SH-SY5Y (cell line): Measurements from ENCODE around the gene TF.

Experiments
- GATA2 ChIP-seq: IDR thresholded peaks from 2 replicates; pipeline ENCODE4 v1.6.1; 2011; ENCODE audit warnings: mild to moderate bottlenecking, low read depth, low read length
- GATA3 ChIP-seq: IDR thresholded peaks from 2 replicates; pipeline ENCODE4 v1.6.1; 2011; ENCODE audit warnings: low read depth, mild to moderate bottlenecking, low read length, moderate library complexity

The TF gene

DNA sequence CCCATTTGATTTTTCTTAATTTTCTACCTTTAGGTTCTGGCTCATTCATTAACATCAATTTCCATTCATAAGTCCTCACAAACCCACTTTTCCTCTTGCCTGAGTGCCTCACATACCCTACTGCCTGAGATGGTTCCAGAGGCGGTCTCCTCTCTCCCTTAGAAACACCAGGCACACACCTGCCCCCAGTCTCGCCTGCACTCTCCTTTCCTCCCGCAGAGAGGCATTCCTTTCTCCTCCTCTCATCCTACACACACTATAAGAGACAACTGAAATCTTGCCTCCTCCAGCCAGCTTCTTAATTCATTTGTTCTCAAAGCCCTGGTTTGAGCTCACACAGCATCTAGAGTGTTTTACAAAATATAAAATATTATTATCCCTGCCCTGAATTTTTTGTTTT, 27.5 kb downstream of the TF start:
- TF ChIP-seq GATA2 (no peak), GATA3 (no peak)

DNA sequence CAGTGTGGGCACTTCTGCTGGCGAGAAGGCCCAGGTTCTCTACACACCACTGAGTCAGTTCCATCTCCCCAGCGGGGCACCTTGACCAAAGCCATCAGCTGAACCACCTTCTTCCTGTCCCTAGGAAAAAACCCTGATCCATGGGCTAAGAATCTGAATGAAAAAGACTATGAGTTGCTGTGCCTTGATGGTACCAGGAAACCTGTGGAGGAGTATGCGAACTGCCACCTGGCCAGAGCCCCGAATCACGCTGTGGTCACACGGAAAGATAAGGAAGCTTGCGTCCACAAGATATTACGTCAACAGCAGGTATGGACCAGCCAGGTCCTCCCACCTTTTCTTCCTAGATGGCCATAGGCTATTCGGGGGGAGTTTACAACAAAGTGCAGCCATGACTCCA, 29.1 kb downstream of the TF start:
- no peak for TF ChIP-seq GATA2
- no peak for TF ChIP-seq GATA3

DNA sequence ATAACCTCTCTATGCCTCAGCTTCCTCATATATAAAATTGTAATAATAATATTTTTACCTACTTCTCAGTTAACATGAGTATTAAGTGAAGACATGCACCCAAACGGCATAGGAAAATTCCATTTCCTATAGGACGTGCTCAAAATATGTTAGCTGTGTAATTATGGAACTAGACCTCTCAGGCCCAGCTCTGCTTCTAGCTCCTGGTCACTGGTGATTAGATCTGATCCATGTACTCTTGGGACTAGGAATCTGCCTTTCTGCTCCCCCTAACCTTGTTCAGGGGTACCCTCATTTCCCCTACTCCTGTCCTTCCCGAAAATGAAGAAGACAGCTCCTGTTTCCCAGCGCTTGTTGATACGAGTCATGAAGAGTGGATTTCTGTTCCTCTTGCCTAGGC, 29.6 kb downstream of the TF start:
- TF ChIP-seq GATA2 (no peak), GATA3 (no peak)

DNA sequence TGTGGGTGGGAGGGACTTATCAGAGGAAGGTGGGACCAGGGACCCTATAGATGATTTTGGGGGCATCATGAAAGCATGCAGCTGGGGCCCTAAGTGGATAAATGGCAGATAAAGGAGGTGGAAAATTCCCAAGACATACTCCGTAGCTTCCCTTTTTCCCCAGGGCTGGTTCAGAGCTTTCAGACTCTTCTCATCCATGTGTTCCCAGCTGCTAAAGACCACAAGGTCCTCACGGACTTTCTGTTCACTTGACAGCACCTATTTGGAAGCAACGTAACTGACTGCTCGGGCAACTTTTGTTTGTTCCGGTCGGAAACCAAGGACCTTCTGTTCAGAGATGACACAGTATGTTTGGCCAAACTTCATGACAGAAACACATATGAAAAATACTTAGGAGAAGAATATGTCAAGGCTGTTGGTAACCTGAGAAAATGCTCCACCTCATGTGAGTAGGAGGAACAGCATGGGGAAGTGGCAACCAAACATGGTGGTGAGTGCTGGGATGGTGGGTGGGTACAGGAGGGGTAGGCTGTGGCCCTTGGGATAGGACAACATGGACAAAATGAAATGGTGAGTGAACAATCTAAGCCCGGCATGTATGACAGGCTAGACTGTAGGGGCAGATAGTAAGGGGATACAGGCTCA, 30.7 kb downstream of the TF start:
- no peak for TF ChIP-seq GATA3
- no peak for TF ChIP-seq GATA2

DNA sequence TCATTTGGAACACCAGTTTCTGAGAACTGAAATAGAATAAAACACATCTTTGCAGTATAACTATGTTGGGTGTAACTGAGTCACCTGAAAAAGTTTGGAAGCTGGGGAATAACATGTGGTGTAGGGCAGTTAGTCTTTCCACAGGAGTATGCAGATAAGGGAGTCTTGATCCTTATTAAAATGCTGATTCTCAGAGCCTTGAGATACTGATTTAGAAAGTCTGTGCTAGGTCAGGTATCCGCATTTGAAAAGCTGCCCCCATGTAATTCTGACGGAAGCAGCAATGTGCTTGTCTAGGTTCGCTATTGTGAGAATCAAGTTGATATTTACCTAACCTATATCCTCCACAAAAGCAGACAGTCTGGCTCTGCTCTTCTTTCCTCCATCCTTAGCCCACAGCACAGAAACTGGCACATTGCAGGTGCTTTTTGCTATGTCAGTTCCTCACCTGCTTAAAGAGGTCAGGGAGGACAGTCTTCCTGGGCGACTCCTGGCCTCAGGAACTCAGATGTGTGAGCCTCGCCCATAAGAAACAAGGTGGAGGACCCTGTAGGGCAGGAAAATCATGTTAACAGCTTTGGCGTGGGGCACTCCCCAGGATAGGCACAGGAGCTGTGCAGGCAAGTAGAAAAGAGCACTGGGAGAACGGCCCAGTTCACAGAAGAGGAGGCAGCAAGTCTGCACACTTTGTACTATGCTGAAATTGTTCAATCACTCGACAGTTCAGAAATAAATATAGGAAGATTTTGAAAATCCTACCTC, 31.8 kb downstream of the TF start:
- no peak for TF ChIP-seq GATA3
- no peak for TF ChIP-seq GATA2

DNA sequence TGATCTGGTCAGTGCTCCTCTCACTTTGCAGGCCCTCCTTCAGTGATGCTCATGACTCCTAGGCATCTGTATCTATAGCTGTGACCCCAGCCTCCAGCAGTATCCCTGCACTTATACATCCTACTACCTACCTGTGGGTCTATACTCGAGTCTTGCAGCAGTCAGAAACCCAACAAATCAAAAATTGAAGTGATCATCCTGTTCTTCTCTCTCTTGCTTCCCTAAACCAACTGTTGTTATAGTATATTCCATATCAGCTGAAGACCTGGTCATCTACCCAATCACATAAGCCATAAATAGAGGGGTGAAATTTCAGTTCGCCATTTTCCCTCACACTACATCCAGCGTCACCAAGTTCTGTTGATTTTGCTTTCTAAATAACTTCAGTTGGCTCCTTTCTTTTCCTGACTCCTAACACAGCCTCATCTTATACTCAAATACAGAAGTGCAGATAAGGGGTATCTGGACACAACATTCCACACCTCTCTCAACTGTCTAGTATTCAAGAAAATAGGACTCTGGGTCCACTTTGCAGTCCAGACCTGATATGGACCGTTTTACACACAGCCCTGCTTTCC, 33.5 kb downstream of the TF start:
- TF ChIP-seq GATA2 = no peak
- TF ChIP-seq GATA3 = no peak

DNA sequence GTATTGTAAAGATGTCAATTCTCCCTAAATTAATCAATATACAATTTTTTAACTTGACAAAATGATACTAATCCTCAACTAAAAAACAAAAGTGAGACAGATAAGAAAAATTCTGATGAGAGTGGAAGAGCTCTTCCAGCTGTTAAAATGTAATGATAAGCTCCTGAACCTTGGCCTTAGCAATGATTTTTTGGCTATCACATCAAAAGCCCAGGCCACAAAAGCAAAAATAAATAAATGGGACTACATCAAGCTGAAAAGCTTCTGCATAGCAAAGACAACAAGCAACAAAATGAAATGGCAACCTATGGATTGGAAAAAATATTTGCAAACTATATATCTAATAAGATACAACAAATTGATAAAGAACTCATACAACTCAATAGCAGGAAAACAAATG, 35.4 kb downstream of the TF start:
- TF ChIP-seq GATA2 = no peak
- no peak for TF ChIP-seq GATA3

DNA sequence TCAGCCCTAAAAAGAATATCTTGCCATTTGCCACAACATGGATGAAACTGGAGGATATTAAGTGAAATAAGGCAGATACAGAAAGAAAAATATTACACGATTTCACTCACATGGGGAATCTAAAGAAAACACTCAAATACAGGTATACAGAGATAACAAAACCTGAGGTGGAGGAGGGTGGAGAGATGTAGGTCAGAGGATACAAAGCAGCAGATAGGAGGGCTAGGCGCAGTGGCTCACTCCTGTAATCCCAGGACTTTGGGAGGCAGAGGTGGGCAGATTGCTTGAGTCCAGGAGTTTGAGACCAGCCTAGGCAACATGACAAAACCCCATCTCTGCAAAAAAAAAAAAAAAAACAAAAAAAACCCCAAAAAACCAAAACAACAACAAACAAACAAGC, 36.3 kb downstream of the TF start:
- no peak for TF ChIP-seq GATA3
- no peak for TF ChIP-seq GATA2

DNA sequence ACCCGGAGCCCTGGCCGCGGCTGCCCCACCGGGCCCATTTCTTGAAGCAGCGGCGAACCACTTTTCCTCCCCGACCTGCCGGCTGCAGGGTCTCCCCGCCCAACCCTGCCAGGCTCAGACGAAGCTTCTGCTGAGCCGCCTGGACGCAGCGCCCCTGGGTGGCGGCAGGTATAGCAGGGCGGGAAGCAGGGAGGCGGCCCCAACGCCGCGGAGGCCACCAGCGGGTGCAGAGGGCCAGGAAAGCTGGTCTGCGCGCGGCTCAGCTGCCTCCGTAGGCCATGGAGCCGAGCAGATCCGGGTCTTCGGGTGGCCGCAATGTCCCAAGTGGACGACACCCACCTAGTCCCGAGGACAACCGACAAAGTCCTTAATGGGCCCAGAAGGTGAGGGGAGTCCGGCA, 37.6 kb downstream of the TF start:
- TF ChIP-seq GATA2 = no peak
- no peak for TF ChIP-seq GATA3

DNA sequence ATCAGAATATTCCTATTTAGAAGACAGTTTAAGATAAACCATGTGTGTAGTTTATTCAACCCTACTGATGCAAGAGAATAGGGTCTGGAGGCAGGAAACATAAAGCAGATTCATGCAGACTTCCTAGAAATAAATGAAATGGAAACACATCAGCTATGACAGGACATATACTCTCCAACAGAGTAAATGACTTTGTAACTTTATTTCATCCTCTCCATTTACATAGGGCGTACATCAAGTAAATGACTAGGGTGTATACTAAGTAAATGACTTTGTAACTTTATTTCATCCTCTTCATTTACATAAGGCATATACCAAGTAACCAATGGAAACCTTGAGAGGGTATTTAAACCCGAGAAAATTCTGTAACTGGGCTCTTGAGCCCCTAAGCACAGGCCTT, 41.8 kb downstream of the TF start:
- TF ChIP-seq GATA2 (no peak), GATA3 (no peak)

DNA sequence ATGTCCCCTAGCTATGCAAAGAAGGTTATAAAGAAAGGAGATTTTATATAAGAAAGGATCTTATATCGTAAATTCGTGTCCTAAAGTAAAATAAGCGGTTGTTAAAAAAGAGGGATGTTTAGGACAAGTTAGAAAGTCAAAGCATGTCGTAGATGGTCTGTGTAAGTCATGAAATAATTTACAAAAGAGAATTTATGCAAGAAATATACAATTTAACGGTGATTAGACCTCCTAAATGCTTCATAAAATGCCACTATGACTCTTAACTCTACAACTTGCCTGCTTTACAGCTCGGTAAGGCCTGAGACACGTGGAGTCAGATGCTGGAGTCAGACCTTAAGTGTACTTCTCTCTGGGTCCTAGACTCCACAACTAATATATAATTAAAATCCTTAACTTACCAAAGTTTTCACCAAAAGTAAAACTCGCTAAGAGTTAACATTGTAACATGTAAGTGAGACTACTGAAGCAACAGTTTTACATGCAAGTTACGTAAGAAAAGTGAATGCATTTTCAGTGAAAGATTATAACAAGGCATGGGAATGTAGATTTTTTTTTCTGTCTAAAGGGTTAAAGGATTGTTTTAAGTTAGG, 46.1 kb downstream of the TF start:
- TF ChIP-seq GATA3 = no peak
- no peak for TF ChIP-seq GATA2

DNA sequence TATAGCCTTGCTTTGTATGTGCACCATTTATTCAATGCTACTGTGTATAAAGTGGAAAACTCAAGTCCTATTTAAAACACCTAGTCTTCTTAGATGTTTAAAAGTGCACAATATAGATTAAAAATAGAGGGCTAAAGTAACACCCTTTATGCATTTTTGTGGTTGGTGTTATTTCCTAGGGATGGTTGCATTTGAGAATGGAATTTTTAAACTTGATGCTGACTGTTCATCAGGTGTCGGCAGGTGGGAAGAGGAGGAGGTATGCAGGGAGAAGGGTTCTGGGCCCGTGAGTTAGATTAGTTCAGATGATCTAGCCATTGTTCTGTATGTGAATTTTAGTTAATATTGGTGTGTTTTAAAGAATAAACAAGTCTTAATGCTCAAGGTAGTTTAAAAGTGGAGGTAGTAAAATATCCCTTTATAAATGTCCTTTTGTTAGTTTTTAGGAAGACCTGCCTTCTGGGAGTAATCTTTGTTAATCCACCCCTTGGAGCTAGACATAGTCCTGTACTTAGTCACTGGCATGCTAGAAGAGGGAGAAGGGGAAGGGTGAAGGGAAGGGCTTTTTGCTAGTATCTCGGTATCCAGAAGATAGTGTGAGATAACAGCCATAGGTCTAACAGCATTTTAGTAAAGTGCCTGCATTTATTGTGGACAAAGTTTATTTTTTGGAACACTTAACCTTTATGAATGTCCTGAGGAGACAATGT, 51.4 kb downstream of the TF start:
- no peak for TF ChIP-seq GATA2
- no peak for TF ChIP-seq GATA3

DNA sequence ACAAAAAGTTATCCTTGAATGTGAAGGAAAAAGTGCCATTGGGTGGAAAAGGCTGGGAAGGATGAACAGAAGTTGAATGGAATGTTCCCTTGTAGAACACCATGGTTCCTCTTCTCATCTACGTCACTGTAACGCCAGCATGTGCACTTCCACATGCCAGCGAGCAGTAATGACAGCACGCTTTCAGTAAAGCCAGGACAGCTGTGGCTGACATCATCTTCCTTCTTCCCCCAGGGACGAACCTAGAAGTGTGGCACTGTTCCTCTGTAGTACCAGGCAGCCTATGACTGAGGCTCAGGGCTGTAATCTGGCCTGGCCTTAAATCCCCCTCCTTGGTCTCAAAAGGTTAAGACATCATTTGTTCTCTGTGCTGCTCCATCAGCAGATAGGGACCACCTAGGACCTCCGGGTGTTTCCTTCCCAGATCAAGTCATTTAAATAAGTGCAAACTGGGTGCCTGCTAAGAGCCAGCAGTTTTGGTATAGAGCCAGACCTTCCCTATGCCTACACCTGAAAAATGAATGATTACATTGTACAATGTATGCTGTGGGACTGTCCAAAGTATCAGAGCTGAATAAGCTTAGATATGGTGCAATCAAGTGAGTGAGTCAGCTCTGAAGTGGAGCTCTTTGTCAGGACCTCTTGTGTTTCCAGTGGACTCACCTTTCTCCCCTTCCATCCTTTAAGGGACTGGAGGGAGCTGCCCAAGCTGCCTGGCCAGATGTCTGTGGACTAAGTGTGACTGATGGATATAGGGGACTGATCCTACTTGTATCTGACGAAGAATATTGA, 53.8 kb downstream of the TF start:
- TF ChIP-seq GATA2 (no peak), GATA3 (no peak)
